GM21576 (cell line): ENCODE results near the gene PELI3.

Experiments used
- ATAC-seq: cut with Tn5 transposase; IDR thresholded peaks from one replicate; pipeline ENCODE4 v1.9.1; 2021; ENCODE audit warnings: mild to moderate bottlenecking, moderate library complexity; ENCODE audit not compliant: unreplicated experiment

PELI3 gene

GRCh38 chr11:66473608-66474515 lies 7.2 kb downstream of the PELI3 start:
- no peak for ATAC-seq

GRCh38 chr11:66475349-66476172 lies 8.9 kb downstream of the PELI3 start:
- ATAC-seq = no peak

GRCh38 chr11:66476173-66476840 lies 9.6 kb downstream of the PELI3 start:
- ATAC-seq = no peak

GRCh38 chr11:66476841-66477251 lies 10.1 kb downstream of the PELI3 start:
- no peak for ATAC-seq

- no peak for ATAC-seq
Observed at GRCh38 chr11:66477263-66478201, 10.8 kb downstream of the PELI3 start.

- ATAC-seq = no peak
Observed at GRCh38 chr11:66478729-66479393, 12.2 kb downstream of the PELI3 start.

- ATAC-seq = peak; percentile 13
Observed at GRCh38 chr11:66479394-66480116, 12.8 kb downstream of the PELI3 start.

- peak; percentile 82 for ATAC-seq
Observed at GRCh38 chr11:66480117-66480938, 13.6 kb downstream of the PELI3 start, which contains the start of gene DPP3. TSS of gene DPP3 (plus strand) at chr11:66480434. CDS start at chr11:66482201, 1,767 bp downstream.

- ATAC-seq = no peak
Observed at GRCh38 chr11:66484806-66485380, 18.2 kb downstream of the PELI3 start.

GRCh38 chr11:66488957-66489356 lies 22.3 kb downstream of the PELI3 start:
- no peak for ATAC-seq

GRCh38 chr11:66489636-66490035 lies 22.9 kb downstream of the PELI3 start:
- ATAC-seq = no peak

- no peak for ATAC-seq
Observed at GRCh38 chr11:66491315-66491935, 24.7 kb downstream of the PELI3 start.

- ATAC-seq = no peak
Observed at GRCh38 chr11:66492161-66492865, 25.6 kb downstream of the PELI3 start.

- ATAC-seq = no peak
Observed at GRCh38 chr11:66493130-66493529, 26.4 kb downstream of the PELI3 start.

- no peak for ATAC-seq
Observed at GRCh38 chr11:66494458-66494857, 27.8 kb downstream of the PELI3 start.

- no peak for ATAC-seq
Observed at GRCh38 chr11:66494935-66495334, 28.2 kb downstream of the PELI3 start.
